Stimulated activated memory B cell treated with anti-CD40 and anti-IgM and Interleukin-4, amounts not matched to agents 10 μg/mL and 1 μg/mL and 100 μg/mL, for 72 hours (primary cell): ENCODE data around the gene EEF1G.
"Not testable (repeated sequence)": the region's sequence is repeated elsewhere in the genome, so short reads cannot be mapped to it uniquely, and the experiment has no call there.

ENCODE experiments used
- ATAC-seq: fragments of 150-1000 bp; cut with Tn5 transposase; 2 replicates; pipeline ENCODE4 v1.10.0; 2021
- H3K27ac Mint-ChIP-seq: one replicate; pipeline ENCODE4 v1.8.0; 2022; ENCODE audit warnings: mild to moderate bottlenecking, mixed read lengths
- H3K27me3 Mint-ChIP-seq: one replicate; pipeline ENCODE4 v1.8.0; 2022; ENCODE audit warnings: mixed read lengths
- H3K36me3 Mint-ChIP-seq: one replicate; pipeline ENCODE4 v1.8.0; 2022; ENCODE audit warnings: mixed read lengths
- H3K4me1 Mint-ChIP-seq: one replicate; pipeline ENCODE4 v1.8.0; 2022; ENCODE audit warnings: mixed read lengths
- H3K4me3 Mint-ChIP-seq: one replicate; pipeline ENCODE4 v1.8.0; 2022; ENCODE audit warnings: mild to moderate bottlenecking, moderate library complexity, mixed read lengths
- H3K9me3 Mint-ChIP-seq: one replicate; pipeline ENCODE4 v1.8.0; 2022; ENCODE audit warnings: mixed read lengths

Gene EEF1G

GRCh38 chr11:62593434-62594044, 19.8 kb upstream of the EEF1G start:
- no peaks in the 10 kb centered on the region for H3K9me3 Mint-ChIP-seq

GRCh38 chr11:62592989-62593421, 19.3 kb upstream of the EEF1G start:
- no peak for ATAC-seq
- H3K9me3 Mint-ChIP-seq = no peaks in the 10 kb centered on the region
- H3K4me3 Mint-ChIP-seq = no peak overlapping the region
- H3K27ac Mint-ChIP-seq = peak overlapping the region; percentile 93
- no peaks in the 10 kb centered on the region for H3K27me3 Mint-ChIP-seq
- H3K4me1 Mint-ChIP-seq = peaks cover 54% of the 10 kb centered on the region
- H3K36me3 Mint-ChIP-seq = peaks cover 51% of the 10 kb centered on the region

More at GRCh38 chr11:62593434-62594044, 19.8 kb upstream of the EEF1G start:
- H3K4me3 Mint-ChIP-seq = peak overlapping the region; percentile 25
- no peaks in the 10 kb centered on the region for H3K27me3 Mint-ChIP-seq
- H3K4me1 Mint-ChIP-seq = peaks cover 59% of the 10 kb centered on the region
- H3K27ac Mint-ChIP-seq = peak overlapping the region; percentile 93
- peaks cover 57% of the 10 kb centered on the region for H3K36me3 Mint-ChIP-seq
- no peak for ATAC-seq

DNA sequence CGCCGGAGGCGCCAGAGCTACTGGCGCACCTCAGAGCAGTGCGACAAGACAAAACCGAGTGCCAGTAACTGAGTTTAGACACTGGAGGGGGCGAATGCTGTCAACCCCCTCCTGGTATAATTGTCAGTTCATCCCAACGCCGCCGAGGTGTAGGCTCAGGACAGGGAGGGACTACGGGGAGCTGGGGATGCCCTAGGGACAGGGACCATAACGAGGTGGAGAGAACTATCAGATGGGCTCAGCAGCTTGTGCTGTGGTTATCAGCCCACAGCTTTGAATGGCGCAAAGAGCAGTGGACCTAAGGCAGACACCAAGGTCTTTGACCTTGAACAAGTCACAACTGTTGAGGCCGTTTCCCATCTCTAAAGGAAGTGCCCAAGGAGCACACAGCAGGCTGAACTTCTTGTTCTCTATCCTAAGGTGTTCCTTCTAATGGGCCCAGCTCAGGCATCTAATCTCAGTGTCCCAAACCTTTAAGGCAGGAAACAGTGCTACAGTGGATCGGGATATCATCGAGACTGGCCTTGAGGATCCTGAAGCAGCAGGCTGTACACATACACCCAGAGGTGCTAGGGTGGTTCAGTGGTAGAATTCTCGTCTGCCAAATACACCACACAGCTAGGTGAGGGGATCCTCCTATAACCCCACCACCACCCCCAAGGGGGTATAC, 18.6 kb upstream of the EEF1G start:
- Mint-ChIP-seq H3K36me3 (peaks cover 44% of the 10 kb centered on the region), H3K27ac (peak overlapping the region; percentile 93), H3K27me3 (no peaks in the 10 kb centered on the region), H3K4me3 (peak overlapping the region; percentile 97), H3K4me1 (peaks cover 47% of the 10 kb centered on the region), H3K9me3 (no peaks in the 10 kb centered on the region)
- ATAC-seq = no peak

GRCh38 chr11:62591448-62592145, 17.9 kb upstream of the EEF1G start, which contains the start of gene TUT1:
Gene TUT1 (minus strand): TSS chr11:62591523. CDS start chr11:62591485, 38 bp downstream.
- H3K9me3 Mint-ChIP-seq = no peaks in the 10 kb centered on the region
- peak within 1 kb of the TSS; percentile 93 for H3K27ac Mint-ChIP-seq
- H3K4me3 Mint-ChIP-seq = peak within 1 kb of the TSS; percentile 97
- H3K36me3 Mint-ChIP-seq = peaks cover 37% of the 10 kb centered on the region
- H3K4me1 Mint-ChIP-seq = peaks cover 44% of the 10 kb centered on the region
- ATAC-seq = peak; percentile 98
- H3K27me3 Mint-ChIP-seq = no peaks in the 10 kb centered on the region

GRCh38 chr11:62588966-62589637, 15.4 kb upstream of the EEF1G start:
- Mint-ChIP-seq H3K36me3 (peaks cover 16% of the 10 kb centered on the region), H3K27me3 (no peaks in the 10 kb centered on the region), H3K9me3 (no peaks in the 10 kb centered on the region), H3K4me3 (no peak overlapping the region), H3K4me1 (peaks cover 36% of the 10 kb centered on the region), H3K27ac (no peak overlapping the region)
- ATAC-seq = no peak

GRCh38 chr11:62585356-62585755, 11.7 kb upstream of the EEF1G start:
- not testable (repeated sequence) for H3K4me3 Mint-ChIP-seq, ATAC-seq, H3K36me3 Mint-ChIP-seq, H3K4me1 Mint-ChIP-seq, H3K27ac Mint-ChIP-seq, H3K9me3 Mint-ChIP-seq, H3K27me3 Mint-ChIP-seq

DNA sequence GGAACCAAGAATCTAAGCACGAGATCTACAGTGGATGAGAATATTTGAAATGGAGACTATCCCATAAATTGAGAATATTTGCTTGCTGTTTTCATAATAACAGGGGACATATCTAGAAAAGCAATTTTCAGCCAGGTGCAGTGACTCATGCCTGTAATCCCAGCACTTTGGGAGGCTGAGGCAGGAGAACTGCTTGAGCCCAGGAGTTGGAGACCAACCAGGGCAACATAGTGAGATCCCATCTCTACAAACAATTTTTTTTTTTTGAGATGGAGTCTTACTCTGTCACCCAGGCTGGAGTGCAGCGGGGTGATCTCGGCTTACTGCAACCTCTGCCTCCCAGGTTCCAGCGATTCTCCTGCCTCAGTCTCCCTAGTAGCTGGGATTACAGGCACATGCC, 8.0 kb upstream of the EEF1G start:
- not testable (repeated sequence) for H3K27ac Mint-ChIP-seq, H3K4me3 Mint-ChIP-seq, H3K27me3 Mint-ChIP-seq, H3K4me1 Mint-ChIP-seq, ATAC-seq, H3K9me3 Mint-ChIP-seq
- peaks cover 26% of the 10 kb centered on the region for H3K36me3 Mint-ChIP-seq

GRCh38 chr11:62580959-62581715, 7.4 kb upstream of the EEF1G start:
- Mint-ChIP-seq H3K4me1 (no peaks in the 10 kb centered on the region), H3K27ac (no peak overlapping the region), H3K4me3 (no peak overlapping the region), H3K27me3 (no peaks in the 10 kb centered on the region), H3K36me3 (peaks cover 31% of the 10 kb centered on the region), H3K9me3 (no peaks in the 10 kb centered on the region)
- no peak for ATAC-seq

DNA sequence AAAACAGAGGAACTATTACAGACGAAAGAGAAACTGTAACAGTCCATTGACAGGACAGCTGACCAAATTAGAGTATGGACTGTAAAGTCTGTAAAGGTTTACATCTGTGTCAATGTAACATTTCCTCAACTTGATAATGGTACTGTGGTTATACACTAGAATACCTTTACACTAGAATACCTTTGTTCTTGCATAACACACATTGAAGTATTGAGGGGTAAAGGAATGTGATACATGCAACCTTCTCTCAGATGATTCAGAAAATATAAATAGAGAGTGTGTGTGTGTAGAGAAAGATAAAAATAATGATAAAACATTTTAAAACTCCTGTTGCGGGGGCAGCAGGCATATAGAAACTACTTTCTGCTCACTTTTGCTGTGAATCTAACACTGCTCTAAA, 5.6 kb upstream of the EEF1G start:
- Mint-ChIP-seq H3K9me3 (no peaks in the 10 kb centered on the region), H3K27ac (no peak overlapping the region), H3K4me3 (no peak overlapping the region), H3K27me3 (no peaks in the 10 kb centered on the region), H3K36me3 (peaks cover 39% of the 10 kb centered on the region), H3K4me1 (peaks cover 15% of the 10 kb centered on the region)
- ATAC-seq = no peak

- no peak for ATAC-seq
- peaks cover 41% of the 10 kb centered on the region for H3K36me3 Mint-ChIP-seq
- H3K9me3 Mint-ChIP-seq = no peaks in the 10 kb centered on the region
- H3K27me3 Mint-ChIP-seq = no peaks in the 10 kb centered on the region
- no peak overlapping the region for H3K4me3 Mint-ChIP-seq
- peaks cover 15% of the 10 kb centered on the region for H3K4me1 Mint-ChIP-seq
- no peak overlapping the region for H3K27ac Mint-ChIP-seq
Observed at GRCh38 chr11:62578541-62578940, 4.8 kb upstream of the EEF1G start.

GRCh38 chr11:62577046-62577714, 3.5 kb upstream of the EEF1G start:
- no peaks in the 10 kb centered on the region for H3K9me3 Mint-ChIP-seq
- H3K27me3 Mint-ChIP-seq = no peaks in the 10 kb centered on the region
- no peak for ATAC-seq
- H3K4me3 Mint-ChIP-seq = no peak overlapping the region
- H3K36me3 Mint-ChIP-seq = peaks cover 54% of the 10 kb centered on the region
- peaks cover 29% of the 10 kb centered on the region for H3K4me1 Mint-ChIP-seq
- peak overlapping the region; percentile 36 for H3K27ac Mint-ChIP-seq

- H3K36me3 Mint-ChIP-seq = peaks cover 63% of the 10 kb centered on the region
- peak overlapping the region; percentile 98 for H3K4me3 Mint-ChIP-seq
- H3K27ac Mint-ChIP-seq = peak overlapping the region; percentile 10
- H3K27me3 Mint-ChIP-seq = no peaks in the 10 kb centered on the region
- no peak for ATAC-seq
- peaks cover 42% of the 10 kb centered on the region for H3K4me1 Mint-ChIP-seq
- no peaks in the 10 kb centered on the region for H3K9me3 Mint-ChIP-seq
Observed at GRCh38 chr11:62575837-62576236, 2.1 kb upstream of the EEF1G start.

DNA sequence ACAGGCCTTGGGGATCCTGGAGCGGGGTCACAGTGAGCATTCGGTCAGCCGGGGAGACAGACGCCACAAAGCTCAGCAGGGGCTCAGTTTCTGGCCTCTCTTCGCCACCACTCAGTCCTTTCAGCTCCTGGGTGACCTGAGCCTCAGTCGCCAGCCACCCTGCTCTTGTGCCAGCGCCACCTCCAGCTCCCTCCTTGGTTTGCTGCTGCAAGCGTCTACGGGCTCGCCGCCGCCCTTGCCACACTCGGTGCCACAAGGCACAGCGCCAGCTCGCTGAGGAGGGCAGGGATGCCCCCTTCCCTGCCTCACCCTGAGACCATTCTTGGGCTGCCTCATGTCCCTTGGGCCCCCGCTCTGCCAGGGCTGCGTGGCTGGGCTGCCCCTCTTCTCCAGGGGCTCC, 1.5 kb upstream of the EEF1G start:
- H3K27me3 Mint-ChIP-seq = no peaks in the 10 kb centered on the region
- H3K4me3 Mint-ChIP-seq = peak overlapping the region; percentile 98
- ATAC-seq = no peak
- H3K4me1 Mint-ChIP-seq = peaks cover 49% of the 10 kb centered on the region
- H3K36me3 Mint-ChIP-seq = peaks cover 67% of the 10 kb centered on the region
- H3K27ac Mint-ChIP-seq = peak overlapping the region; percentile 98
- no peaks in the 10 kb centered on the region for H3K9me3 Mint-ChIP-seq

DNA sequence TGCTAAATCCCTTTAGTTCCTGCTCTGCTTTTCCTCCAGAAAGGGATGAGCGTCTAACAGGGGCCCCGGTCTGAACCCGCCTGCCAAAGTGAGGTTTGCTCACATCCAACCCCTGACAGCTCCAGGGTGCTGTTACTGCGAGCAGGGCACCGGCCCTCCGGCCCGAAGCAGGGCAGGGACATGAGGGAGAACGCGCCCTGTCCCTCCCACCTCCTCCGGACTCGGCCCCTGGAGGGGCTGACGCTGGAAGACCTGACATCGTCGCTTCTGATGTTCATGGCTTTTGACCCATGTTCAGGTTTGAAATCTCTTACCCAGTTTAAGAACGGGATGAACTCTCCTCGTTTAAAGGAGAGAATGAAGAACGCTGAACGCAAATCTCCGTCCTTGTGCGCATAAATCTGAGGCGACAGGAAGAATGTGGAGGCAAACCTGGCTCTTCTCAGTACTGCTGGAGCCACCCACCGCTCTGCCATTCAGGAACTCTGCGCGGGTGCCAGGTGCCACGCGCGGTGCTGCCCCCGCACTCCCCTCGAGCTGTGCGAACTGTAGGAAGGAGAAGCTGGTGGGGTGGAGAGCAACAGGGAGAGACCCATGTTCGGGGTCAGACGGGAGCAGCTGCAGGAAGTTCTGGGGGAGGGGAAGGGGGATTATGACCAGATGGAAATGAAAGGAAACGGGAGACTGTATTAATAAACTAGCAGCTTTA, 826 bp upstream of the EEF1G start:
- H3K27me3 Mint-ChIP-seq = no peaks in the 10 kb centered on the region
- H3K36me3 Mint-ChIP-seq = peaks cover 70% of the 10 kb centered on the region
- peak; percentile 18 for ATAC-seq
- H3K4me1 Mint-ChIP-seq = peaks cover 53% of the 10 kb centered on the region
- H3K27ac Mint-ChIP-seq = peak overlapping the region; percentile 98
- peak overlapping the region; percentile 98 for H3K4me3 Mint-ChIP-seq
- no peaks in the 10 kb centered on the region for H3K9me3 Mint-ChIP-seq
